WTC11 (cell line): Measurements from ENCODE around the gene PDZD2. TPM values are rescaled to one million over a fixed set of nuclear protein-coding genes. Genes with fewer than 3 reads are reported as not detected.

Experiments used
- ATAC-seq: fragments of 200-7000 bp; cut with Tn5 transposase; 2 replicates; pipeline ENCODE4 v1.10.0; 2021; ENCODE audit warnings: mild to moderate bottlenecking, moderate library complexity
- CTCF ChIA-PET: fragments of 300-600 bp; sonication (Branson Sonifier 250); formaldehyde crosslinking; loops from one replicate; lab custom pipeline; 2021; ENCODE audit warnings: antibody characterized with exemption; lab: Charles Lee
- POLR2A ChIA-PET: fragments of 350-600 bp; sonication (Branson Sonifier 250); formaldehyde crosslinking; loops from one replicate; lab custom pipeline; 2021; ENCODE audit warnings: antibody characterized with exemption; lab: Charles Lee
- DNase-seq: peaks from one replicate; pipeline ENCODE4 v3.0.0; 2021; ENCODE audit warnings: low spot score
- H3K27ac Mint-ChIP-seq: 2 replicates; pipeline ENCODE4 v1.8.0; 2021; ENCODE audit warnings: mixed read lengths
- H3K27me3 Mint-ChIP-seq: 2 replicates; pipeline ENCODE4 v1.8.0; 2021; ENCODE audit warnings: low read depth, mild to moderate bottlenecking, moderate library complexity, mixed read lengths
- H3K36me3 Mint-ChIP-seq: 2 replicates; pipeline ENCODE4 v1.8.0; 2021; ENCODE audit warnings: mixed read lengths
- H3K4me1 Mint-ChIP-seq: 2 replicates; pipeline ENCODE4 v1.8.0; 2022; ENCODE audit warnings: mixed read lengths
- H3K4me3 Mint-ChIP-seq: 2 replicates; pipeline ENCODE4 v1.8.0; 2021; ENCODE audit warnings: mild to moderate bottlenecking, moderate library complexity, mixed read lengths
- H3K9me3 Mint-ChIP-seq: 2 replicates; pipeline ENCODE4 v1.8.0; 2021; ENCODE audit warnings: mixed read lengths
- CREB1 ChIP-seq: sonication (generic); formaldehyde crosslinking; IDR thresholded peaks from 2 replicates; pipeline ENCODE4 v1.8.0; 2023; ENCODE audit warnings: mild to moderate bottlenecking, missing genetic modification reagents
- ELF4 ChIP-seq: sonication (generic); formaldehyde crosslinking; IDR thresholded peaks from 2 replicates; pipeline ENCODE4 v1.8.1; 2022; ENCODE audit warnings: low read depth, mild to moderate bottlenecking, moderate library complexity, missing genetic modification reagents
- GTF2I ChIP-seq: fragments of 250-450 bp; sonication (Bioruptor Pico); conservative IDR thresholded peaks from 2 replicates; pipeline ENCODE4 v1.4.0; 2021; ENCODE audit warnings: mild to moderate bottlenecking
- JAZF1 ChIP-seq: fragments of 250-450 bp; sonication (Bioruptor Pico); IDR thresholded peaks from 2 replicates; pipeline ENCODE4 v1.9.0; 2021; ENCODE audit warnings: moderate library complexity, mild to moderate bottlenecking, inconsistent platforms
- NFATC4 ChIP-seq: fragments of 250-450 bp; sonication (Bioruptor Pico); IDR thresholded peaks from 2 replicates; pipeline ENCODE4 v1.9.0; 2021; ENCODE audit warnings: mild to moderate bottlenecking
- RORB ChIP-seq: fragments of 250-450 bp; sonication (Bioruptor Pico); IDR thresholded peaks from 2 replicates; pipeline ENCODE4 v1.9.0; 2021; ENCODE audit warnings: mild to moderate bottlenecking
- SMAD3 ChIP-seq: sonication (generic); formaldehyde crosslinking; IDR thresholded peaks from 2 replicates; pipeline ENCODE4 v1.8.0; 2022; ENCODE audit warnings: missing genetic modification reagents, mild to moderate bottlenecking, borderline replicate concordance
- SMAD4 ChIP-seq: sonication (generic); formaldehyde crosslinking; IDR thresholded peaks from 2 replicates; pipeline ENCODE4 v1.8.0; 2022; ENCODE audit warnings: mild to moderate bottlenecking, missing genetic modification reagents
- TEAD1 ChIP-seq: sonication (generic); formaldehyde crosslinking; IDR thresholded peaks from 2 replicates; pipeline ENCODE4 v1.8.0; 2022; ENCODE audit warnings: mild to moderate bottlenecking, missing genetic modification reagents
- TP53 ChIP-seq: sonication (generic); formaldehyde crosslinking; IDR thresholded peaks from 2 replicates; pipeline ENCODE4 v1.8.1; 2023; ENCODE audit warnings: mild to moderate bottlenecking, missing genetic modification reagents
- ZBTB21 ChIP-seq: sonication (generic); formaldehyde crosslinking; IDR thresholded peaks from 2 replicates; pipeline ENCODE4 v1.8.1; 2023; ENCODE audit warnings: mild to moderate bottlenecking, missing genetic modification reagents, borderline replicate concordance
- ZNF121 ChIP-seq: sonication (generic); formaldehyde crosslinking; IDR thresholded peaks from 2 replicates; pipeline ENCODE4 v1.8.0; 2023; ENCODE audit warnings: missing genetic modification reagents
- ZNF671 ChIP-seq: fragments of 250-450 bp; sonication (Bioruptor Pico); IDR thresholded peaks from 2 replicates; pipeline ENCODE4 v1.8.0; 2021; ENCODE audit warnings: mild to moderate bottlenecking
- total RNA-seq: library from RNA; stranded (reverse); gene quantifications from 3 replicates; pipeline ENCODE4 v1.2.3, GENCODE V29; 2021
- TF ChIP-seq, protein P1 (sequence below): fragments of 250-450 bp; sonication (Bioruptor Pico); IDR thresholded peaks from 2 replicates; pipeline ENCODE4 v1.9.0; 2021; ENCODE audit warnings: mild to moderate bottlenecking
- TF ChIP-seq, protein P2 (sequence below): sonication (generic); formaldehyde crosslinking; IDR thresholded peaks from 2 replicates; pipeline ENCODE4 v1.8.1; 2022; ENCODE audit warnings: low read depth, mild to moderate bottlenecking, moderate library complexity, missing genetic modification reagents, borderline replicate concordance
- TF ChIP-seq, protein P3 (sequence below): sonication (generic); formaldehyde crosslinking; IDR thresholded peaks from 2 replicates; pipeline ENCODE4 v1.8.1; 2023; ENCODE audit warnings: mild to moderate bottlenecking, moderate library complexity, missing genetic modification reagents
- TF ChIP-seq, protein P4 (sequence below): fragments of 250-450 bp; sonication (Bioruptor Pico); conservative IDR thresholded peaks from 2 replicates; pipeline ENCODE4 v1.9.0; 2021; ENCODE audit warnings: mild to moderate bottlenecking
- TF ChIP-seq, protein P5 (sequence below): sonication (generic); formaldehyde crosslinking; IDR thresholded peaks from 2 replicates; pipeline ENCODE4 v1.8.0; 2022; ENCODE audit warnings: mild to moderate bottlenecking, missing genetic modification reagents
- TF ChIP-seq, protein P6 (sequence below): sonication (generic); formaldehyde crosslinking; IDR thresholded peaks from 2 replicates; pipeline ENCODE4 v1.8.0; 2022; ENCODE audit warnings: mild to moderate bottlenecking, missing genetic modification reagents
- TF ChIP-seq, protein P7 (sequence below): fragments of 250-450 bp; sonication (Bioruptor Pico); IDR thresholded peaks from 2 replicates; pipeline ENCODE4 v2.1.2; 2022; ENCODE audit warnings: mild to moderate bottlenecking, moderate library complexity

PDZD2 gene
- total RNA-seq, 1 experiment from 2014 or later: 11.4 TPM

DNA sequence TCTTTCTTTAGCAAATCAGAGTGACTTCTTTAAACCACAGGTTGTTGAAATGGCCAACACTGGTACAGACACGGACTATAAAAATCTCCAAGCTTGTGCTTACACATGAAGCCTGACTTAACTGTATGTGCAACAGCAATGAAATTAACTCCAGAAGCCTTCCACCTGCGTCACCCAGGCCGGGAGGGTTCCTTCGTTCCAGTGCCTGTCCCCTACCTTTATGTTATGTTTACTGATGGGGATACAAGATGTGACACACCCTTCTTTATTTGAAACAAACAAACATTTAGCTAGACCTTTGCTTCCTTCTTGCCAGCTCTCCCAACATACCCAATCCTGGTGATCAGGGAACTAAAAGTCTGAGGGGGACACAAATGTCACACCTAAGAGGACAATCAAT is 469.2 kb downstream of the PDZD2 start (continued):
- TF ChIP-seq, protein P1, sequence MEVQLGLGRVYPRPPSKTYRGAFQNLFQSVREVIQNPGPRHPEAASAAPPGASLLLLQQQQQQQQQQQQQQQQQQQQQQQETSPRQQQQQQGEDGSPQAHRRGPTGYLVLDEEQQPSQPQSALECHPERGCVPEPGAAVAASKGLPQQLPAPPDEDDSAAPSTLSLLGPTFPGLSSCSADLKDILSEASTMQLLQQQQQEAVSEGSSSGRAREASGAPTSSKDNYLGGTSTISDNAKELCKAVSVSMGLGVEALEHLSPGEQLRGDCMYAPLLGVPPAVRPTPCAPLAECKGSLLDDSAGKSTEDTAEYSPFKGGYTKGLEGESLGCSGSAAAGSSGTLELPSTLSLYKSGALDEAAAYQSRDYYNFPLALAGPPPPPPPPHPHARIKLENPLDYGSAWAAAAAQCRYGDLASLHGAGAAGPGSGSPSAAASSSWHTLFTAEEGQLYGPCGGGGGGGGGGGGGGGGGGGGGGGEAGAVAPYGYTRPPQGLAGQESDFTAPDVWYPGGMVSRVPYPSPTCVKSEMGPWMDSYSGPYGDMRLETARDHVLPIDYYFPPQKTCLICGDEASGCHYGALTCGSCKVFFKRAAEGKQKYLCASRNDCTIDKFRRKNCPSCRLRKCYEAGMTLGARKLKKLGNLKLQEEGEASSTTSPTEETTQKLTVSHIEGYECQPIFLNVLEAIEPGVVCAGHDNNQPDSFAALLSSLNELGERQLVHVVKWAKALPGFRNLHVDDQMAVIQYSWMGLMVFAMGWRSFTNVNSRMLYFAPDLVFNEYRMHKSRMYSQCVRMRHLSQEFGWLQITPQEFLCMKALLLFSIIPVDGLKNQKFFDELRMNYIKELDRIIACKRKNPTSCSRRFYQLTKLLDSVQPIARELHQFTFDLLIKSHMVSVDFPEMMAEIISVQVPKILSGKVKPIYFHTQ (CRISPR knock-in tag): no peak
- TF ChIP-seq NFATC4 (CRISPR knock-in tag): no peak
- TF ChIP-seq TEAD1 (CRISPR knock-in tag): no peak
- TF ChIP-seq TP53: no peak
- TF ChIP-seq SMAD3 (CRISPR knock-in tag): no peak
- TF ChIP-seq ZBTB21 (CRISPR knock-in tag): no peak
- no peak for TF ChIP-seq JAZF1
- TF ChIP-seq, protein P2, sequence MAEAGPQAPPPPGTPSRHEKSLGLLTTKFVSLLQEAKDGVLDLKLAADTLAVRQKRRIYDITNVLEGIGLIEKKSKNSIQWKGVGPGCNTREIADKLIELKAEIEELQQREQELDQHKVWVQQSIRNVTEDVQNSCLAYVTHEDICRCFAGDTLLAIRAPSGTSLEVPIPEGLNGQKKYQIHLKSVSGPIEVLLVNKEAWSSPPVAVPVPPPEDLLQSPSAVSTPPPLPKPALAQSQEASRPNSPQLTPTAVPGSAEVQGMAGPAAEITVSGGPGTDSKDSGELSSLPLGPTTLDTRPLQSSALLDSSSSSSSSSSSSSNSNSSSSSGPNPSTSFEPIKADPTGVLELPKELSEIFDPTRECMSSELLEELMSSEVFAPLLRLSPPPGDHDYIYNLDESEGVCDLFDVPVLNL (CRISPR knock-in tag): no peak
- TF ChIP-seq, protein P3, sequence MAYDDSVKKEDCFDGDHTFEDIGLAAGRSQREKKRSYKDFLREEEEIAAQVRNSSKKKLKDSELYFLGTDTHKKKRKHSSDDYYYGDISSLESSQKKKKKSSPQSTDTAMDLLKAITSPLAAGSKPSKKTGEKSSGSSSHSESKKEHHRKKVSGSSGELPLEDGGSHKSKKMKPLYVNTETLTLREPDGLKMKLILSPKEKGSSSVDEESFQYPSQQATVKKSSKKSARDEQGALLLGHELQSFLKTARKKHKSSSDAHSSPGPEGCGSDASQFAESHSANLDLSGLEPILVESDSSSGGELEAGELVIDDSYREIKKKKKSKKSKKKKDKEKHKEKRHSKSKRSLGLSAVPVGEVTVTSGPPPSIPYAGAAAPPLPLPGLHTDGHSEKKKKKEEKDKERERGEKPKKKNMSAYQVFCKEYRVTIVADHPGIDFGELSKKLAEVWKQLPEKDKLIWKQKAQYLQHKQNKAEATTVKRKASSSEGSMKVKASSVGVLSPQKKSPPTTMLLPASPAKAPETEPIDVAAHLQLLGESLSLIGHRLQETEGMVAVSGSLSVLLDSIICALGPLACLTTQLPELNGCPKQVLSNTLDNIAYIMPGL (CRISPR knock-in tag): no peak
- TF ChIP-seq ELF4 (CRISPR knock-in tag): no peak
- no peak for TF ChIP-seq ZNF671 (CRISPR knock-in tag)
- TF ChIP-seq, protein P4, sequence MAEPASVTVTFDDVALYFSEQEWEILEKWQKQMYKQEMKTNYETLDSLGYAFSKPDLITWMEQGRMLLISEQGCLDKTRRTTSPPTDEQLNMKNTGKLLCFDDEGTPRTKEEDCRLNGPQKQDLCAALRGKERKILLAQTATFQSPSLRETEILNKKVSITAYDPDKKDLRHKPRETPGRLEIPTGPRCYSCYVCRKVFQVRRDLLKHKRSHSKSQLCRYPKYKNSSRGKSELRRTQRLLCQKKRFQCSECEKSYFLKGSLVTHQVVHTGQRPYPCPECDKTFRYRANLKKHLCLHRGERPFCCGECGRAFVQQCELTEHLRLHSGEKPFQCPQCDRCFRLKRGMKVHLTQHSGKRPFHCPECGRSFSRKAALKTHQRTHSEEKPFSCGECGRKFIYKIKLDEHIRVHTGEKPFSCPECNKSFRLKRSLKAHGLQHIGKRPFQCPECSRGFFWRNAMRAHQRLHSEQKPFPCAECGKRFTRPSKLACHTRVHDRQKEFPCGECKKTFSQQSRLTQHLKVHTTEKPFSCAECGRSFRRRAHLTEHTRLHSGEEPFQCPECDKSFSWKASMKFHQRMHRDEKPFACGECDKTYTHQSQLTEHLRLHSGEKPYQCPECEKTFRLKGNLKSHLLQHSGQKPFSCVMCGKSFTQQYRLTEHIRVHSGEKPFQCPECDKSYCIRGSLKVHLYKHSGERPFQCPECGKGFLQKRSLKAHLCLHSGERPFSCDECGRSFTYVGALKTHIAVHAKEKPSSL (CRISPR knock-in tag): no peak
- TF ChIP-seq SMAD4 (CRISPR knock-in tag): no peak
- TF ChIP-seq, all 79 proteins: peak for 0

DNA sequence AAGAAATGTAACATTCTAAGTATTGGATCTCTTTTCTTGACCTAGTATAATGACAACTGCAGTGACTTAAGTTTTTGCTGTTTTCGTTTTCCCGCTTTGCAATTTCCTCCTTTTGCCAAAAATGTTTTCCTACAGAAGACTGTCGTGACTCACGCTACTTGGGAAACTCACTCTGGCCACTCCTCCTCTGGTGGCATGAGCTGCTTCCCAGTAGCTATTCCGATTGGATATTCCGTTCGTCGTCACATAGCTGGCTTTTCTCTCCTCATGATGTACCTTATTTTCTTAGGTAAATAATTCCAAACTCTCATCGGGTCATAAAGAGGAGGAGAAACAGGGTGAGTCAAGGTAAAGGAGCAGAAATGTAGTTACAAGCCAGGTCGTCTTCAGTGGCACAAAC is 470.3 kb downstream of the PDZD2 start:
- Mint-ChIP-seq H3K4me3 (no peak overlapping the region), H3K9me3 (peaks cover 10% of the 10 kb centered on the region), H3K27ac (no peak overlapping the region), H3K4me1 (no peaks in the 10 kb centered on the region), H3K27me3 (no peaks in the 10 kb centered on the region), H3K36me3 (peaks cover 59% of the 10 kb centered on the region)
- ChIA-PET POLR2A (interaction anchor here (0.5 kb wide), 1 partner anchor 167 kb away, joined by 3 read pairs; no protein-coding TSS in a partner anchor), CTCF (interaction anchor here (1.9 kb wide), 1 partner anchor 16 kb away, joined by 9 read pairs; no protein-coding TSS in a partner anchor)
- DNase-seq (no peak), ATAC-seq (no peak)
- TF ChIP-seq, protein P5, sequence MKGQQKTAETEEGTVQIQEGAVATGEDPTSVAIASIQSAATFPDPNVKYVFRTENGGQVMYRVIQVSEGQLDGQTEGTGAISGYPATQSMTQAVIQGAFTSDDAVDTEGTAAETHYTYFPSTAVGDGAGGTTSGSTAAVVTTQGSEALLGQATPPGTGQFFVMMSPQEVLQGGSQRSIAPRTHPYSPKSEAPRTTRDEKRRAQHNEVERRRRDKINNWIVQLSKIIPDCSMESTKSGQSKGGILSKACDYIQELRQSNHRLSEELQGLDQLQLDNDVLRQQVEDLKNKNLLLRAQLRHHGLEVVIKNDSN (CRISPR knock-in tag): no peak
- TF ChIP-seq RORB (CRISPR knock-in tag) (no peak), CREB1 (CRISPR knock-in tag) (no peak), ZNF121 (no peak), GTF2I (CRISPR knock-in tag) (no peak)
- TF ChIP-seq, protein P6, sequence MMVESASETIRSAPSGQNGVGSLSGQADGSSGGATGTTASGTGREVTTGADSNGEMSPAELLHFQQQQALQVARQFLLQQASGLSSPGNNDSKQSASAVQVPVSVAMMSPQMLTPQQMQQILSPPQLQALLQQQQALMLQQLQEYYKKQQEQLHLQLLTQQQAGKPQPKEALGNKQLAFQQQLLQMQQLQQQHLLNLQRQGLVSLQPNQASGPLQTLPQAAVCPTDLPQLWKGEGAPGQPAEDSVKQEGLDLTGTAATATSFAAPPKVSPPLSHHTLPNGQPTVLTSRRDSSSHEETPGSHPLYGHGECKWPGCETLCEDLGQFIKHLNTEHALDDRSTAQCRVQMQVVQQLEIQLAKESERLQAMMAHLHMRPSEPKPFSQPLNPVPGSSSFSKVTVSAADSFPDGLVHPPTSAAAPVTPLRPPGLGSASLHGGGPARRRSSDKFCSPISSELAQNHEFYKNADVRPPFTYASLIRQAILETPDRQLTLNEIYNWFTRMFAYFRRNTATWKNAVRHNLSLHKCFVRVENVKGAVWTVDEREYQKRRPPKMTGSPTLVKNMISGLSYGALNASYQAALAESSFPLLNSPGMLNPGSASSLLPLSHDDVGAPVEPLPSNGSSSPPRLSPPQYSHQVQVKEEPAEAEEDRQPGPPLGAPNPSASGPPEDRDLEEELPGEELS (CRISPR knock-in tag): no peak
- TF ChIP-seq, protein P7, sequence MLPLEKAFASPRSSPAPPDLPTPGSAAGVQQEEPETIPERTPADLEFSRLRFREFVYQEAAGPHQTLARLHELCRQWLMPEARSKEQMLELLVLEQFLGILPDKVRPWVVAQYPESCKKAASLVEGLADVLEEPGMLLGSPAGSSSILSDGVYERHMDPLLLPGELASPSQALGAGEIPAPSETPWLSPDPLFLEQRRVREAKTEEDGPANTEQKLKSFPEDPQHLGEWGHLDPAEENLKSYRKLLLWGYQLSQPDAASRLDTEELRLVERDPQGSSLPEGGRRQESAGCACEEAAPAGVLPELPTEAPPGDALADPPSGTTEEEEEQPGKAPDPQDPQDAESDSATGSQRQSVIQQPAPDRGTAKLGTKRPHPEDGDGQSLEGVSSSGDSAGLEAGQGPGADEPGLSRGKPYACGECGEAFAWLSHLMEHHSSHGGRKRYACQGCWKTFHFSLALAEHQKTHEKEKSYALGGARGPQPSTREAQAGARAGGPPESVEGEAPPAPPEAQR (CRISPR knock-in tag): no peak
